ENCODE results near the gene LGALS7B.

LGALS7B gene

DNA sequence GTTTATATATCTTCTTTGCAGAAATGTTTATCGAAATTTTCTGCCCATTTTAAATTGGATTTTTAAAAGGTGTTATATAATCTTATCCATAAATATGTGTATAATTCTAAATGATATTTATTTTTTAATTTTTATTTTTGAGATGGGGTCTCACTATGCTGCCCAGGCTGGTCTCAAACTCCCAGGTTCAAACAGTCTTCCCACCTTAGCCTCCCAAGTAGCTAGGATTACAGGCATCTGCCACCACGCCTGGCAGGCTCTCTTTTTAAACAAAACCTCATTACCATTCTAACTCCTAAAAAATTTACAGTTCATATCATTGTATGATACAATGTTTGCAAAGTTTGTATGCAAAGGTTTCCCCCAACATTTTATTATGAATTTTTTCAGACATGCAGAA lies 7.2 kb downstream of the LGALS7B start:
- TF ChIP-seq, protein P1, sequence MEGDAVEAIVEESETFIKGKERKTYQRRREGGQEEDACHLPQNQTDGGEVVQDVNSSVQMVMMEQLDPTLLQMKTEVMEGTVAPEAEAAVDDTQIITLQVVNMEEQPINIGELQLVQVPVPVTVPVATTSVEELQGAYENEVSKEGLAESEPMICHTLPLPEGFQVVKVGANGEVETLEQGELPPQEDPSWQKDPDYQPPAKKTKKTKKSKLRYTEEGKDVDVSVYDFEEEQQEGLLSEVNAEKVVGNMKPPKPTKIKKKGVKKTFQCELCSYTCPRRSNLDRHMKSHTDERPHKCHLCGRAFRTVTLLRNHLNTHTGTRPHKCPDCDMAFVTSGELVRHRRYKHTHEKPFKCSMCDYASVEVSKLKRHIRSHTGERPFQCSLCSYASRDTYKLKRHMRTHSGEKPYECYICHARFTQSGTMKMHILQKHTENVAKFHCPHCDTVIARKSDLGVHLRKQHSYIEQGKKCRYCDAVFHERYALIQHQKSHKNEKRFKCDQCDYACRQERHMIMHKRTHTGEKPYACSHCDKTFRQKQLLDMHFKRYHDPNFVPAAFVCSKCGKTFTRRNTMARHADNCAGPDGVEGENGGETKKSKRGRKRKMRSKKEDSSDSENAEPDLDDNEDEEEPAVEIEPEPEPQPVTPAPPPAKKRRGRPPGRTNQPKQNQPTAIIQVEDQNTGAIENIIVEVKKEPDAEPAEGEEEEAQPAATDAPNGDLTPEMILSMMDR (IDR thresholded peaks at IDR 0.05), result no peak

DNA sequence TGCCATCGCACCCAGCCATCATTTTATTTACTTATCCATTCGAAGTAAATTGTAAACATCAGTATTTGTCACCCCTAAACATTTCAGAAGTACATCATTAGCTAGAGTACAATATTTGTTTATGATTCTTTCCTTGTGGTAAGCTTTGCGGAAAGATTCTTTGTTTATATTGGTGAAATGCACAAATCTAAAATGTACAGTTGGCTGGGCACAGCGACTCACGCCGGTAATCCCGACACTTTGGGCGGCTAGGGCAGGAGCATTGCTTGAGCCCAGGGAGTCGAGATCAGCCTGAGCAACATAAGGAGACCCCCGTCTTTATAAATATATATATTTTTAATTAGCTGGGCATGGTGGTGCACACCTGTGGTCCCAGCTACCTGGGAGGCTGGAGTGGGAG lies 10.1 kb downstream of the LGALS7B start:
- TF ChIP-seq, protein P1 (IDR thresholded peaks at IDR 0.05), result no peak

DNA sequence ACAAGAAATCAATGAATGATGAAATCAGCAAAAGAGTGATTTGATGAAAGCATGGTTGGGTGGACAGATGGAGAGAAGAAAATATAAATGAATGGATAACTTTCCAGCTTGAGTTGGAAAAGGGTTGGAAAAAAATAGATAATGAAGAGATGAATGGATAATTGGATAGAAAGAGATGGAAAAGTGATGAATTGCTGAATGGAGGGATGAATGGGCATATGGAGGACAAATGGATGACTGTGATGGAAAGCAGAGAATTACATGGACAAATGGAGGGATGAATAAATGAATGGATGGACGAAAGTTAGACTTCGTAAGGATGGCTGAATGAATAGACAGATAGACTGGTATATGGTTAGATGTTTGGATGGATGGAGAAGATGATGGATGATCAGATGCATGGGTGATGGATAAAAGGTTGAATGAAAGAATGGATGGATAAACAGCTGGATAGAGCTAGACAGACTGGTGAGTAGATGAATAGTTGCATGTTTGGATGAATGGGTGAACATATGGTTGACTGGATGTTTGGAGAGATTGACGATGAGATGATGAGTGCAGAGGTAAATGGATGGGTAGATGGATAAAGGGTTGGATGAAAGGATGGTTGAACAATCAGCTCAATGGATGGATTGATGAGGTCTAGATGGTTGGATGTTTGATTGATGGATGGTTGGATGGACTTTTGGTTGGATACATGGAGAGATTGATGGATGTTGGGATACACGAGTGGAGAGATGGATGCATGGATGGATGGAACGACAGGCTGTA lies 11.8 kb downstream of the LGALS7B start:
- TF ChIP-seq, protein P1 (IDR thresholded peaks at IDR 0.05), result no peak

DNA sequence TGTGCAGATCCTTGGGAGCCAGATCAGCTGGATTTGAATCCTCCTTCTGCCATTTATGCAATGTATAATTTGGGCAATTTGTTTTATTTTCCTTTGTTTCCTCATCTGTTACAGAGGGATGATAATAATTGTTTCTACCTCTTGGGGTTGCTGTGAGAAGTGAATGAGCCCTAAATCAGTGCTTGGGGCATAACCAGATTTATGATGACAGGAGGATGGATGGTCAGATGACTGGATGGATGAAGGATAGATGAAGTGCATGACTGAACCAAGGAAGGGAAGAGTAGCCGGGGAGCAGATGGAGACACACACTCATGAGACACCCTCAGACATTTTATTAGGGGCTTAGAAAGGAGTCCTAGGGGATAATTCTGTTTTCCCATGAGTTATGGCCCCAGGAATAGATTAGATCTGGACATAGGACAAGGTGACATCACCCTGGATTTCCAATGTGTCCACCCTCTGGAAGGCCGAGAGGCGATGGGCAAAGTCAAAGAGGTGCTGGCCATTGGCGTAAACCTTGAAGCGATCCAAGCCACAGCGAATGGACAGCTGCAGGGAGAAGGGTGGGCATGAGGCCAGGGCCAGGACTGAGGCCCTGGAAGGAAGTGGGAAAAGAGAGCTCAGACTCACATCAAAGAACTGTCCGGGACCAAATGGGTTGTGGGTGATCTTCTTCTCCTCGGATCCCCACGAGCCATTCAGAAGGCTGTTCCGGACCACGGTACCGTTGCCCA lies 12.5 kb downstream of the LGALS7B start:
- TF ChIP-seq, protein P1 (IDR thresholded peaks at IDR 0.05), result no peak

DNA sequence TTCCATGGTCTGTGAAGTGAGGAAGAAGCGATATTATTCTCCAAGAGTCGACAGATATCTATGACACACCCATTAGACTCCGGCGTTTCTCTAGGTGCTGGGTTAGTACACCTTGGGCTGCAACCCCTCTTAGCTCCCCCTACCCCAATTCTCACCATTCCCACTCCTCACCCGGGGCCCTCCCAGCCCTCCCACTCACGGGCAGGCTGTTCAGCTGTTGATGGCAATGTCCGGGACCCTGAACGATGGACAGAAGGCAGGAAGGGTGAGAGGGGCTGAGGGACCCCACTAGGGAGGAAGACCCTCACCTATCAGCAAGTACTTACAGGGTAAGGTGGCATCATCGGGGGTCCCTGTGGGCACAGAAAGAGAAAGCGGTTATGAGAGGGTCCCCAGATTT lies 14.5 kb downstream of the LGALS7B start:
- TF ChIP-seq, protein P1 (IDR thresholded peaks at IDR 0.05), result no peak

DNA sequence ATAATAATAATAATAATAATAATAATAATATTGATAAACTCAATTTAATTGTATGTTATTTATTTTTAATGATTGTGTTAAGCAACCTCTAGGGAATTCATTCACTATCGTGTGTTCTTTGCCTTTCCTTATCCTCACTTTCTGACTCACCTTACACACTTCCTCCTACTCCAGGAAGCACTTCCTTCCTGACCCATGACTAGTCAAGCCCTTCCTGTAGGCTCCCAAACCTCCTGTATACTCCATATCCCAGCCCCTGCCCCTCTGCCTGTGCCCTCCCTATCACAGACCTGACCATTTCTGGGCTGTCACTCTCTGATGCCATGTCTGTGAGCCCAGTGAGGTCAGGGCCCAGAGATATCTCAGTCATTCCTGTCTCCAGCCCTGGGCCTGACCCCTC lies 16.2 kb downstream of the LGALS7B start:
- TF ChIP-seq, protein P1 (IDR thresholded peaks at IDR 0.05), result no peak

DNA sequence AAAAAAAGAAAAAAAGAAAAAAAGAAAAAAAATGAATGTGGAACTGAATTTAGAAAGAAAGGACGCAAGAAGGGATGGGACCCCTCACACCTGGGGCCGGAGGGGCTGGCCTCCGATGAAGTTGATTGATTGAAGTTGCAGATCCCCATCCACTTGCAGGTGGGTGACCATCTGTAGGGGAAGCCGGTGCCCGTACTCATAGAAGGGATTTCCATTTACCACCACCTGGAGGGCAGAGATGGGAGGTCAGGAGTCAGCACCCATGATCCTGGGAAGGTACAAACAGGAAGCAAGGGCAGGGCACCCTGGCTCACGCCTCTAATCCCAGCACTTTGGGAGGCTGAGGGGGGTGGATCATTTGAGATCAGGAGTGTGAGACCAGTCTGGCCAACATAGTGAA lies 17.4 kb downstream of the LGALS7B start:
- TF ChIP-seq, protein P1 (IDR thresholded peaks at IDR 0.05), result no peak
